HCT116 (cell line): Measurements from ENCODE around the gene TAF5L.

Experiments
- POLR2A ChIP-seq: IDR thresholded peaks from 2 replicates; pipeline ENCODE4 v1.7.0; 2011; ENCODE audit warnings: borderline replicate concordance; ENCODE audit not compliant: insufficient read depth, insufficient read length; ENCODE audit errors: extremely low read depth
- YY1 ChIP-seq: IDR thresholded peaks from 2 replicates; pipeline ENCODE4 v1.6.1; 2011; ENCODE audit warnings: low read length, low read depth, moderate library complexity, mild to moderate bottlenecking; ENCODE audit not compliant: insufficient replicate concordance; ENCODE audit errors: extremely low read depth
- ZNF274 ChIP-seq: fragments of 200-500 bp; sonication (Bioruptor generic); IDR thresholded peaks from 2 replicates; pipeline ENCODE4 v1.6.1; 2014; ENCODE audit warnings: mild to moderate bottlenecking, low read depth, low read length, inconsistent platforms
- TF ChIP-seq, protein P1 (sequence below), 3 experiments: fragments of 200-600 bp in 1 of 3; sonication (generic) in 1 of 3; IDR thresholded peaks in 2 of 3; conservative IDR thresholded peaks in 1 of 3; 2 replicates each; pipeline ENCODE4 v1.5.1; 2012 to 2017; ENCODE audit warnings: low read depth in 2 of 3, low read length in 2 of 3, antibody characterized with exemption in 1 of 3, borderline replicate concordance in 1 of 3, control low read depth in 1 of 3, mild to moderate bottlenecking in 1 of 3, mixed read lengths in 1 of 3, mixed run types in 1 of 3, moderate library complexity in 1 of 3; ENCODE audit not compliant: insufficient read depth in 1 of 3
- TF ChIP-seq, protein P2 (sequence below): IDR thresholded peaks from 2 replicates; pipeline ENCODE4 v1.6.1; 2012; ENCODE audit warnings: low read depth

DNA sequence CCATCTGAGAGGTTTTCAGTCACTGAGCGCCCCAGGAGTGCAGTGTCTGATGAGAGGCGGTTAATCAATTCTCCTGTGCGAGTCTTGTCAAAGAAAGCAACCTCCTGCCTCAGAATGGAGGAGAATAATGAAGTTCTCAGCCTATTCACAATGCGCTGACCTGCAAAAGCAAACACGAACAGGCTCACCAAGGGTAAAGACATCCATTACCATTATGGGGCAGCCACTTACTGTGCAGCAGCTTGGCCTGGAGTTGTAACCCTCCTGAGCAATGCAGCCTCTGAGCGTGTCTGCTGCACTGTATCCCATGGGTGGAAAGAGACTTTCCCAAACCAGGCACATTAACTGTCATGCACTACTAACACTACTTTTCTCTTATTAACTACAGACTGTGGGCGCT, 78.4 kb downstream of the TAF5L start:
- no peak for TF ChIP-seq YY1
- no peak for TF ChIP-seq POLR2A
- TF ChIP-seq, protein P1, sequence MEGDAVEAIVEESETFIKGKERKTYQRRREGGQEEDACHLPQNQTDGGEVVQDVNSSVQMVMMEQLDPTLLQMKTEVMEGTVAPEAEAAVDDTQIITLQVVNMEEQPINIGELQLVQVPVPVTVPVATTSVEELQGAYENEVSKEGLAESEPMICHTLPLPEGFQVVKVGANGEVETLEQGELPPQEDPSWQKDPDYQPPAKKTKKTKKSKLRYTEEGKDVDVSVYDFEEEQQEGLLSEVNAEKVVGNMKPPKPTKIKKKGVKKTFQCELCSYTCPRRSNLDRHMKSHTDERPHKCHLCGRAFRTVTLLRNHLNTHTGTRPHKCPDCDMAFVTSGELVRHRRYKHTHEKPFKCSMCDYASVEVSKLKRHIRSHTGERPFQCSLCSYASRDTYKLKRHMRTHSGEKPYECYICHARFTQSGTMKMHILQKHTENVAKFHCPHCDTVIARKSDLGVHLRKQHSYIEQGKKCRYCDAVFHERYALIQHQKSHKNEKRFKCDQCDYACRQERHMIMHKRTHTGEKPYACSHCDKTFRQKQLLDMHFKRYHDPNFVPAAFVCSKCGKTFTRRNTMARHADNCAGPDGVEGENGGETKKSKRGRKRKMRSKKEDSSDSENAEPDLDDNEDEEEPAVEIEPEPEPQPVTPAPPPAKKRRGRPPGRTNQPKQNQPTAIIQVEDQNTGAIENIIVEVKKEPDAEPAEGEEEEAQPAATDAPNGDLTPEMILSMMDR (IDR thresholded peaks at IDR 0.05 in 2 of 3, conservative IDR thresholded peaks at IDR 0.05 in 1 of 3; ENCODE audit: borderline replicate concordance in 1 of 3, insufficient read depth in 1 of 3, low read depth in 2 of 3, low read length in 2 of 3), result no peak
- TF ChIP-seq, protein P2, sequence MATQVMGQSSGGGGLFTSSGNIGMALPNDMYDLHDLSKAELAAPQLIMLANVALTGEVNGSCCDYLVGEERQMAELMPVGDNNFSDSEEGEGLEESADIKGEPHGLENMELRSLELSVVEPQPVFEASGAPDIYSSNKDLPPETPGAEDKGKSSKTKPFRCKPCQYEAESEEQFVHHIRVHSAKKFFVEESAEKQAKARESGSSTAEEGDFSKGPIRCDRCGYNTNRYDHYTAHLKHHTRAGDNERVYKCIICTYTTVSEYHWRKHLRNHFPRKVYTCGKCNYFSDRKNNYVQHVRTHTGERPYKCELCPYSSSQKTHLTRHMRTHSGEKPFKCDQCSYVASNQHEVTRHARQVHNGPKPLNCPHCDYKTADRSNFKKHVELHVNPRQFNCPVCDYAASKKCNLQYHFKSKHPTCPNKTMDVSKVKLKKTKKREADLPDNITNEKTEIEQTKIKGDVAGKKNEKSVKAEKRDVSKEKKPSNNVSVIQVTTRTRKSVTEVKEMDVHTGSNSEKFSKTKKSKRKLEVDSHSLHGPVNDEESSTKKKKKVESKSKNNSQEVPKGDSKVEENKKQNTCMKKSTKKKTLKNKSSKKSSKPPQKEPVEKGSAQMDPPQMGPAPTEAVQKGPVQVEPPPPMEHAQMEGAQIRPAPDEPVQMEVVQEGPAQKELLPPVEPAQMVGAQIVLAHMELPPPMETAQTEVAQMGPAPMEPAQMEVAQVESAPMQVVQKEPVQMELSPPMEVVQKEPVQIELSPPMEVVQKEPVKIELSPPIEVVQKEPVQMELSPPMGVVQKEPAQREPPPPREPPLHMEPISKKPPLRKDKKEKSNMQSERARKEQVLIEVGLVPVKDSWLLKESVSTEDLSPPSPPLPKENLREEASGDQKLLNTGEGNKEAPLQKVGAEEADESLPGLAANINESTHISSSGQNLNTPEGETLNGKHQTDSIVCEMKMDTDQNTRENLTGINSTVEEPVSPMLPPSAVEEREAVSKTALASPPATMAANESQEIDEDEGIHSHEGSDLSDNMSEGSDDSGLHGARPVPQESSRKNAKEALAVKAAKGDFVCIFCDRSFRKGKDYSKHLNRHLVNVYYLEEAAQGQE, result no peak
- TF ChIP-seq ZNF274, result no peak
